Stimulated activated CD4-positive, alpha-beta T cell treated with anti-CD3 and anti-CD28 coated beads, Interleukin-15, amount 100 ng/mL, for 24 hours (primary cell): ENCODE data around the gene CCDC136.
A peak's percentile ranks its signal among the peaks of the same experiment; 100 is the strongest.

Source experiments
- DNase-seq: peaks from one replicate; pipeline ENCODE4 v3.0.0-alpha.2; 2020

Gene CCDC136

DNA sequence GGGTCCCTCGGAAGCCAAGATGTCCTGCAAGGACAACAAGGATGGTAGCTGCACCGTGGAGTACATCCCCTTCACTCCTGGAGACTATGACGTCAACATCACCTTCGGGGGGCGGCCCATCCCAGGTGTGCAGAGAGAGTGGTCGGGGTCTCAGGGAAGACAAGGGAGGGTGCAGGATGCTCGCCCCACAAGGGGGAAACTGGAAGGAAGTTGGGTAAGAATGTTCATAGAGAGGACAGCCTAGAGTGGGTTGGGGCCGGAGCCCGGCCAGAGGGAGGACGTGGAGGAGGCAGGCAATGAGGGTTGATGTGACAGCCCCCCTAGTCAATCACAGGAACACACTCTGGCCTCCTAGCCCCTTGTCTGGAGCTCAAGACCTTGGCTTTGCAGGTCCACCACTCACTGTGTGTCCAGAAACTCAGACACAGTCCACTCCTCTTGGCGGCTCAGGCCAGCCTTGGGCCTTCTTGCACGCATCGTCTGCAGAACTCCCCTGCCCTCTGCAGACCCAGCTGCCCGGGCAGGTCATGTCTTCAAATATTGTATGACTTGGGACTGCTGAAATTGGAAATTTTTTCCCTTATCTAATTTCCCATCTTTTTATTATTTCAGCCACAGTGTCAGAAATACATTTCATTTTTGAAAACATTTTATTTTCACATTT lies 55.1 kb downstream of the CCDC136 start:
- DNase-seq: no peak

DNA sequence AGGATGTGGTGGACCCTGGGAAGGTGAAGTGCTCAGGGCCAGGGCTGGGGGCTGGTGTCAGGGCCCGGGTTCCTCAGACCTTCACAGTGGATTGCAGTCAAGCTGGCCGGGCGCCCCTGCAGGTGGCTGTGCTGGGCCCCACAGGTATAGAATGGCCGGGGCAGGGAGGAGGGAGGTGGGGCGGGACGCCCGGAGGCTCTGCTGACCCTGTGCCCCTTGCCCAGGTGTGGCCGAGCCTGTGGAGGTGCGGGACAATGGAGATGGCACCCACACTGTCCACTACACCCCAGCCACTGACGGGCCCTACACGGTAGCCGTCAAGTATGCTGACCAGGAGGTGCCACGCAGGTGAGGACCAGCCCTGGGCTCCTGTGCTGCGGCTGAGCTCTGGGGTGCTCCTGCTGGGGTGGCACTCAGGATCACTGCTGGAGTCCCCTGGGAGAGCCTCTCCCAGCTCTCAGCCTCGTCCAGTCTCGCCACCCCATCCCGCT lies 56.0 kb downstream of the CCDC136 start:
- no peak for DNase-seq

DNA sequence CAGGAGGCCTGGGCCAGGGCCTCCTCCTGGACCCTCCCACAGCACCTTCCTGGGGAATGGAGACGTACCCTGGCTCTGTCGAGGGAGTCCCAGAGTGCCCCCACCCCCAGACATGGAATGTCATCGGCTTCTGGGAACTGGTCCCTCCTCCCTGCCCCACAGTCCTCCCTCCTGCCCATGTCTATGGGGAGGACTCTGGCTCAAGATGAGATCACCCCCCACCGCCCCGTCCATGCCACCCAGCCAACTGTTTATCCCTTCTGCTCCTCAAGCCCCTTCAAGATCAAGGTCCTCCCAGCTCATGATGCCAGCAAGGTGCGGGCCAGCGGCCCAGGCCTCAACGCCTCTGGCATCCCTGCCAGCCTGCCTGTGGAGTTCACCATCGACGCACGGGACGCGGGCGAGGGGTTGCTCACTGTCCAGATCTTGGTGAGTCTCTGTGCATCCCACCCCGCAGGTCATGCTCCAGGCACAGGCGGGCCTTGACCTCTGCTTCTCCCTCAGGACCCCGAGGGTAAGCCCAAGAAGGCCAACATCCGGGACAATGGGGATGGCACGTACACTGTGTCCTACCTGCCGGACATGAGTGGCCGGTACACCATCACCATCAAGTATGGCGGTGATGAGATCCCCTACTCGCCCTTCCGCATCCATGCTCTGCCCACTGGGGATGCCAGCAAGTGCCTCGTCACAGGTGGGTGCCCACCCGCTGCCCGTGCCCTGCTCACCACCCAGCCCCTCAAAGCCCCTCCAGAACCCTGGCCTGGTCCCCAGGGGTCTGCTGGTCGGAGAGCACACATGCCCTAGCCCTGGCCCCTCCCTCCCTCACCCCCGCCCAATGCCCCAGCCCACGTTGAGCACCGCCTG lies 56.8 kb downstream of the CCDC136 start:
- DNase-seq: no peak

DNA sequence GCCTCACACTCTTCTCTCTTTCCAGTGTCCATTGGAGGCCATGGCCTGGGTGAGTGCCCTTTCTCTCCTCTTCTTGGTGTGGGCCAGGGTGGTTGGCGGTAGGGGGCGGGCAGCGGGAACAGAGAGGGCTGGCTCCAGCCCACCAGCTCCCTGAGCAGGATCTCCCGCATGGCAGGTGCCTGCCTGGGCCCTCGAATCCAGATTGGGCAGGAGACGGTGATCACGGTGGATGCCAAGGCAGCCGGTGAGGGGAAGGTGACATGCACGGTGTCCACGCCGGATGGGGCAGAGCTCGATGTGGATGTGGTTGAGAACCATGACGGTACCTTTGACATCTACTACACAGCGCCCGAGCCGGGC lies 57.4 kb downstream of the CCDC136 start:
- DNase-seq: no peak

DNA sequence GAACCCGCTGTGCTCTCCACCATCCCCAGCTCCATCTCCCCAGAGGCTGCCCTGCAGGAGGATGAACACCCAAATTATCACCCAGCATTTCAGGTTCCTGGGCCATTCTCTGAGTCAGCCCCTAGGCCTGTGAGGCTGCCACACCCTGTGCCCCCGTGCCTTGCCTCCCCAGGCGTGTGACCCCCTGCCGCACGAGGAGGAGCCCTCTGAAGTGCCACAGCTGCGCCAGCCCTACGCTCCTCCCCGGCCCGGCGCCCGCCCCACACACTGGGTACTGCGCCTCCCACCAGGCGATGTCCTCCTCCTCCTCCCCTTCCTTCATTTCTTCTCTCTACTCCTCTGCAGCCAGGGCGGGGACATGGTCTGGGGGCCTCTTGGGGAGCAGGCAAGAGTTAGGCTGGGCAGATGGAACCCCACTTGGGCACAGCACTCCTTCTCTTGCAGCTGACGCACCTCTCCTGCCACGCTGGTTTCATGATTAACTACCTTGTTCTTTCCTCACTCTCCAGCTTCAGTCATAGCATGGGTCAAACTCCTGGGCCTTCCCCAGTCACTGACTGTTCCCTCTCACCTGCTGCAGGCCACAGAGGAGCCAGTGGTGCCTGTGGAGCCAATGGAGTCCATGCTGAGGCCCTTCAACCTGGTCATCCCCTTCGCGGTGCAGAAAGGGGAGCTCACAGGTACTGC lies 58.2 kb downstream of the CCDC136 start:
- no peak for DNase-seq

DNA sequence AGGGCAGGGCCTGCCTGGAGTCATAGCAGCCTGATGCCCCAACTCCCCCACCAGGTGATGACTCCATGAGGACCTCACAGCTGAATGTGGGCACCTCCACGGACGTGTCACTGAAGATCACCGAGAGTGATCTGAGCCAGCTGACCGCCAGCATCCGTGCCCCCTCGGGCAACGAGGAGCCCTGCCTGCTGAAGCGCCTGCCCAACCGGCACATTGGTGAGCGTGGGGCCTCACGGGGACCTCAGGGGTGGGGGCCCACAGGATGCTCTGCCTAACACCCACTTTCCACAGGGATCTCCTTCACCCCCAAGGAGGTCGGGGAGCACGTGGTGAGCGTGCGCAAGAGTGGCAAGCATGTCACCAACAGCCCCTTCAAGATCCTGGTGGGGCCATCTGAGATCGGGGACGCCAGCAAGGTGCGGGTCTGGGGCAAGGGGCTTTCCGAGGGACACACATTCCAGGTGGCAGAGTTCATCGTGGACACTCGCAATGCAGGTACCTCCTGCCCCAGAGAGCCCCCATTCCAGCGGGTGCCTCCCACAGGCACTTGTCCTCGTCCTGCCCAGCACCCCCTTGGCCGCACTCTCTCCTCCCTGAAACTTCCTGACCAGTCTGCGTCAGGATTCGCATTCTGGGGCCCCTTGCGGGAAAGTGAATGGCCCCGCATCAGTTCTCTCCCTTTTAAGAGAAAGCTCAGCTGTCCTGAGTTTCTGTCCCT lies 60.9 kb downstream of the CCDC136 start:
- no peak for DNase-seq

DNA sequence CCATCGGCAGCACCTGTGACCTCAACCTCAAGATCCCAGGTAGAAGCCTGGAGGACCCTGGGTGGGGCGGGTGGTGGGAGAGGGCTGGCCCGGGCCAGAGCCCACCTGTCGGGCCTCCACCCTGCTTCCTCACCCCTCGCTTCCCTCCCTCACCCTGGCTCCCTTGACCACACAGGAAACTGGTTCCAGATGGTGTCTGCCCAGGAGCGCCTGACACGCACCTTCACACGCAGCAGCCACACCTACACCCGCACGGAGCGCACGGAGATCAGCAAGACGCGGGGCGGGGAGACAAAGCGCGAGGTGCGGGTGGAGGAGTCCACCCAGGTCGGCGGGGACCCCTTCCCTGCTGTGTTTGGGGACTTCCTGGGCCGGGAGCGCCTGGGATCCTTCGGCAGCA lies 62.0 kb downstream of the CCDC136 start:
- no peak for DNase-seq

DNA sequence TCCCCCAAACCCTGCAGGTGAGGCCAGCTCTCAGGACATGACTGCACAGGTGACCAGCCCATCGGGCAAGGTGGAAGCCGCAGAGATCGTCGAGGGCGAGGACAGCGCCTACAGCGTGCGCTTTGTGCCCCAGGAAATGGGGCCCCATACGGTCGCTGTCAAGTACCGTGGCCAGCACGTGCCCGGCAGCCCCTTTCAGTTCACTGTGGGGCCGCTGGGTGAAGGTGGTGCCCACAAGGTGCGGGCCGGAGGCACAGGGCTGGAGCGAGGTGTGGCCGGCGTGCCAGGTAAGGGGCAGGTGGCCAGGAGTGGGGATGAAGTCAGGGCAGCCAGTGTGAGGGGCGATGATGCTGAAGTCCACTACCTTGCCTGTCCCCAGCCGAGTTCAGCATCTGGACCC lies 62.6 kb downstream of the CCDC136 start:
- no peak for DNase-seq

DNA sequence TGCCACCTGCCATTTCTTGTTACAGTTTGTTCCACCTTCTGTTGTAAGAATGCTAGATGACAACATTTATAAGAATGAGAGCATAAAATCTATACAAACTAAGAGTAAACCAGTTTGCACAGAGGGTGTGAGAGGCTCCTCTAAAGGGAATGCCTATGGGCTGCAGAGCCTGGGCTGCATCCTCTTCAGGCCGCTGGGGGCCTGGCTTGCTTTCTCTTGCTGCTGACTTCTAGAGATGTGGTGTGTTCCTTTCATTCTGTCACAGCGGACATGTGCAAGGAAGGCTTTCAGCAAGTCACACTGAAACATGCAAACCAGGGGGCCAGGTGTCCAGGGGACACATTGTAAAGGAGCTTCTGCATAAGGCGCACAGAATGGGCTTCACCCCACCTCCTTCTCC lies 63.8 kb downstream of the CCDC136 start:
- no peak for DNase-seq

DNA sequence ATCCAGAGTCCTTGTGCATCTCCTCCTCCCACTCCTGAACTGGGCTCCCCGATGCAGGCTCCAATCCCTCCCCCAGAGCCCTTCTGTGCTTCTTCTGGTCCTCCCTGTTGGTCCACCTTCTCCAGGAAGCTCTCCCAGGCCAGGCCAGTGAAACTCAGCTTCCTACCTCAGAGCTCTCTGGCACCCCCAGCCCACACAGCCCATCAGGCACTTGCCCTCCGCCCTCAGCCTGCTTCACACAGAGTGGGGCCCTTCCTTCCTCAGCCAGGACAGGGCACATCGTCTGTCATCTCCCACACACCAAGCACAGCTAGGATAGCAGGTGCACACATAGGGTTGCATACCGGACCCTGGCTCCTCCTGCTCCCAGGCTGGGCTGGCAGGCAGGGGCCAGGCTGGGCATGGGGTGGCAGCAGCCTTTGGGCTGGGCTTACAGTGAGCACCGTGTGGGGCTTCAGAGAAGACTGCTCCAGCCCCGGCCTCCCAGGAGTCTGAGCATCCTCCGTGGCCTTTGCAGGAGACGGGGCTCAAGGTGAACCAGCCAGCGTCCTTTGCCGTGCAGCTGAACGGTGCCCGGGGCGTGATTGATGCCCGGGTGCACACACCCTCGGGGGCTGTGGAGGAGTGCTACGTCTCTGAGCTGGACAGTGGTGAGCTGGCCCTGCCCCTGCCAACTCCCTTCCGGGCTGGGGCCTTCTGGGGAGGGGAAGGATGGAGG lies 64.4 kb downstream of the CCDC136 start:
- DNase-seq: no peak

DNA sequence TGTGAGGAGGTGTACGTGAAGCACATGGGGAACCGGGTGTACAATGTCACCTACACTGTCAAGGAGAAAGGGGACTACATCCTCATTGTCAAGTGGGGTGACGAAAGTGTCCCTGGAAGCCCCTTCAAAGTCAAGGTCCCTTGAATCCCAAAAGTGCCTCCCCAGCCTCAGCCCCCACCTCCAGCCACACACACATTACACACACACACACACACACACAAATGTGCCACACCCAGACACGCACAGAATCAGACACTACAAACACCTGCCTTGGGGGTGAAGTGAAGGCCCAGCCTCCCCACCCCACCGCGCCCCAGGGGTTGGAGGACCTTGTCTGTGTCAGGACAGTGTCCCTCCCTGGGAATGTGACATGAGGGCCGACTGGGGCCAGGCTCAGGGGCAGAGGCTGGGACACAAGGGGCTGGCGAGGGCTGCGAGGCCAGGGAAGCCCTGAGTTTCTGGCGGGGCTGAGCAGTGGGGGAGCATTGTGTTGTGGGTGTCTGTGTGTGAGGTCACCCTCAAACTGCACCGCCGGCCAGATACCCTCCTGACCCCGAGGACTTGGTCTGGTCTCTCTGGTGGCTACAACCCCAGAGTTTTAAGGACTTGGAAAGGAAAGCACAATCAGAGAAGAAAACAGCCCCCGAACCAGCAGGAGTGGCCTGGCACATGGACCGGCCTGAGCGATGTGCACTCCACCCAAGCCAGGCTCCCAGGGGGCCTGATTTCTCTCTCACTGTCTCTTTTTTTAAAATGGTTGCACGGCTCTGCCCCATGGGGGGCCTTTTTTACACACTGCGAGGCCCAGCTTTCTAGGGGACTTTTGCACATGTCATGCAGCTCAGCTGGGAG lies 66.8 kb downstream of the CCDC136 start:
- no peak for DNase-seq

DNA sequence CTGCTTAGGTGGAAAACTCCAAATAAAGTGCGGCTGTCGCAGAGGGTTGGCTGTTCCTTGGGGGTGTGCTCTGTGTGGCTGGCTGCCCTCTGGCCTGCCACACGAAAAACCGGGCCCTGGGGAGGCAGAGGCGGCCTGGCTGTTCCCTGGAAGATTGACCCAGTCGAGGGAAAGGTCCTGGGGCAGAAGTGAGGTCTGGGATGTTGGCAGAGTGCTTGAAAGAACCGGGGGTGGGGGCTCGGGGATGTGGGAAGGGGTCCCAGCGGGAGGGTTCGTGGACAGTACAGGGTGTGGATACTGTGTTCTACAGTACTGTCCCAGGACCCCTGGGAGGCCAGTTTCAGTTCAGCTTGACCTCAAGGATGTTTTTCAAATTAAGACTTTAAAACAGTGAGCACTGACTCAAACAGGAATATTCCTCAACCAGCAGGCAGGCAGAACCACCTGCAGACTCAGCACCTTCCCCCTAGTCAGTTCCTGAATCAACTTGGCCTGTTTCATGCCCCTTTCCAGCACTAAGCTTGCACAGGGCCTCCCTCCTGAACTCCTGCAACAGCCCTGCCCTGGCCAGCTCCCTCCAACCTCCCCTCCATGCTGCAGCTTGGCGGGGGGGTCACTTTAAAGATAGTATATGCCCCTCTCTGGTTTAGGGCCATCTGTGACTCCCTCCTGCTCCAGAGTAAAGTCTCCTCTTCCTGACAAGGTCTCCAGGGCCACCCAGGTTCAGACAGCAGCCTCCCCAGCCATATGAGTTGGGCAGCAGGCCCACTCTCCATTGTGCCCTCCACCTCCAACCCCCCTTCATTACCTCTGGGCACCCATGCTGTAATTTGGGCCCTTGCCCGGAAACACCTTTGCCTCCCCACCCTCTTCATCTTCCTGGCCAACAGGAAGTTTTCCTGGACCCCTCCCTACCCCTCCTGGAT lies 67.7 kb downstream of the CCDC136 start:
- no peak for DNase-seq

DNA sequence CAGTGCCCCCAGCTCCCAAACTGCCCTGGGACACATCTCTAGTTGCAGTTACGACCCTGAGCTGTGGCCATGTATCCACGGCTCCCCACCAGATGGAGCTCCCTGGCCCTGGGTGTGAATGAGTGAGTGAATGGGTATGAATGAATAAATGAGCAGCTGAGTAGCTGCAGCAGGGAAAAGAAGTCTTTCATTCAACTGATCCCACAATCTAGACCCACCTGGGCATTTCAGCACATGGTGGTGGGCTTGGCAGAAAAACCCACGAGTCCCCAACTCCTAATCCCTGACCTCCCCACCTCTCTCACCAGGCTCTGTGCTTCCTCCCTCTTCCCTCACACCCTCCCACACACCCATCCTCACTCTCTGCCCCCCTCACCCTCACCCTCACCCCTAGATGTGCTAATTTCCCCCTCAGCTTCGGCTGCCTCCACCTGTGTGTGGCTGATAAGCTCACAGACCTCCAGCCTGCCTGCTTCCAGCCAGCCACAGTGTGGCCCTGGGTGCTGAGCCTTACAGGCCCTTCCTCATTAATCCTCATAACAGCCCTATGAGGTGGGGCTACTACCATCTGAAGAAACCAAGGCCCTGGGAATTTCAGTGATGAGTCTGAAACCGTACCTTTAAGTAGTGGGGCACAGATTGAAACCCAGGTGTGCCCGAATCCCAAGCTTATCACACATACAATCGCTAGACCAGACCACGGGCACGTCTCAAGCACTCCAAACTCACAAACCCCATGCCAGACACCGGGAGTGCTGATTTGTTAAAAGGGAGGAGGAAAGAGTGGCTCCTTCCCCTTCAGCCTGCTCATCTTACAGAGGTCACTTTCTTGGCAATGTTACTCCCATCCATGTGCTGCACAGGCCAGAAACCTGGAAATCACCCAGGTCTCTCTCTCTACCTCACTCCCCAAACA lies 68.6 kb downstream of the CCDC136 start:
- DNase-seq: no peak

DNA sequence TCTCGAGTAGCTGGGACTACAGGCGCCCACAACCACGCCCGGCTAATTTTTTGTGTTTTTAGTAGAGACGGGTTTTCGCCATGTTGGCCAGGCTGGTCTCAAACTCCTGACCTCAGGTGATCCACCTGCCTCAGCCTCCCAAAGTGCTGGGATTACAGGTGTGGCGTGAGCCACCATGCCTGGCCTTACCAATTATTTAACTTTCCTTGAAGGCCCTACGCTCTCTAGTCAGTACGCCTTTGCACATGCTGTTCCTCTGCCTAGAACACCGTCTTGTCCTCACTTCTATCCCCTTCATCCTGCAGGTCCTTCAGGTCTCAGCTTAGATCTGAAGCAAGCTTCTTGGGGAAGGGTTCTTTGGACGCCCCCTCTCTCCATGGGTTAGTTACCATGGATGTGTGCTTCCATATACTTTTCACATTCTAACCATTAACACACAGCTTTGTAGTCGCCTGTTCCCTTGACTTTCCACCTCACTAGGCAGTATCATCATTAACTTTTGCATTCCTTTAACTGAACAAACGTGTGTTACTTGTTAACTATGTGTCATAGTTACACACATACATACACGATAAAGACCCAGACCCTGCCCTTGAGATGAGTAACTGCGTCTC lies 70.3 kb downstream of the CCDC136 start:
- no peak for DNase-seq

DNA sequence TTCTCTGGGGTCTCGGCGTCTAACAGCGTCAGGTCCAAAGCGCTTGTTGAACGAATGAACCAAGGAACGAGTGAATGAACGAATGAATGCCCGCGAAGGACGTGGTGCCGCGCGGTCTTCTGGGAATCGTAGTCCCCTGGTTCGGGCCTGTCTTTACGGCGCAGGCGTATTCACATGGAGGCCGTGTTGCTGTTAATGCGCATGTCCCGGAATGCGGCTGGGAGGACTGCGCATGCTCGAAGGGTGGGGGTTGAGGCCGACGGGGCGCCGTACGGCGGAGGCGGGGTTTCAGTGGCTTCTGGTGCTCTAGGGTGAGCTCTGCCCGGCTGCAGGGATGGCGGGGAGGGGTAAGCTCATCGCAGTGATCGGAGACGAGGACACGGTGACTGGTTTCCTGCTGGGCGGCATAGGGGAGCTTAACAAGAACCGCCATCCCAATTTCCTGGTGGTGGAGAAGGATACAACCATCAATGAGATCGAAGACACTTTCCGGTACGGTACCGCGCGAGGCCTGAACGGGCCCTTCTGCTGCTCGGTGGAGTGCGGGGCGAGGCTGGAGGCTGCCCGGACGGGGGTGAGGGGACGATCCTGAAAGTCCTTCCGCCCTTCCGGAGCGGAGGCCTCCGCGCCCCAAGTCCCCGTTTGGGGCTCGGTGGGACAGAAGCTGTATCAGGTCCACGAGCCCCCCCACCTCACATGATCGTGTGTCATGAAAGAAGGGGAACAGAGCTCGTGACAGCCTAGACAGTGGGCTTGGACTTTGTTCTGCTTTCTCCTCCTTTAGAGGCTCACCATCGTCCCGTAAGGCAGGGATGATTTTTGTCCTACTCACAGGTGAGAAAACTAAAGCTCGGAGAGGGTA lies 71.0 kb downstream of the CCDC136 start, which contains the start of gene ATP6V1F:
ATP6V1F (plus strand) TSS at position 286 of the 862 bp plus-strand sequence; CDS start at position 335, 49 bp downstream.
- peak; percentile 99 for DNase-seq

DNA sequence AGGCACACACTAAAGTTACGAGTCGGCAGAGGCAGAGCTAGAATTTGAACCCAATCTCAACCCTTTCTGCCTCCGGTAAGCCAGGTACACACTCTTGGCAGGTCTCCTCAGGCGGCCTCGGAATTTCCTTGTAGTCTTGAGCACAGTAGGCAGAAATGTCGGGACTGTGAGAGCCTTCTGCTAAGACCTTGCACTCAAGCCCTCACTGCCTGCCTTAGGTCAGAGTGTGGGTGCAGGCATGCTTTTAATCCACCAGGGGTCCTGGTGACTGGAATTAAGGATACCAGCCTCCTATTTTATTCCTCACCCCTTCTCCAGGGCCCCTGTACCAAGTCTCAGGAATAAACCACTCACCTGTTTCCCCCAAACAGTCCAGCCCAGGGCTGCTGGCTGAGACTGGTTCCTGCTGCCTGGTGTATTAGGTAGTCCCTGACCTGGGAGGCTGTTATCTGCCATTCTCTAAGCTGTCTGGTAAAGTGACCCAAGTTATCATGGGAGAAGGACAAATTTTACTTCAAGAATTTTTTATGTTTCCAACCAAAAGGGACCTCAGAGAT lies 71.7 kb downstream of the CCDC136 start:
- peak; percentile 67 for DNase-seq

DNA sequence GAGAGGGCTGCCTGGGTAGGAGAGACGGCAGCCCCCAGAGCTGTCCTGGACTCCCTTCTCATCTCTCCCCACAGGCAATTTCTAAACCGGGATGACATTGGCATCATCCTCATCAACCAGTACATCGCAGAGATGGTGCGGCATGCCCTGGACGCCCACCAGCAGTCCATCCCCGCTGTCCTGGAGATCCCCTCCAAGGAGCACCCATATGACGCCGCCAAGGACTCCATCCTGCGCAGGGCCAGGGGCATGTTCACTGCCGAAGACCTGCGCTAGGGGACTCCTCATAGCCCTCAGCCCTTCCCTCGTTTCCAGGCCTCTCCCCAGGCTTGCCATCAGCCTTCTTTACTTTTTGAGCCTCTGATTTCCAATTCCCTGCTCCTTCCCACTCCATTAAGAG lies 73.5 kb downstream of the CCDC136 start:
- no peak for DNase-seq
